ENCODE results near the gene TBXA2R.

- TF ChIP-seq CTCF (IDR thresholded peaks at IDR 0.05; ENCODE audit: insufficient read depth, low read length): no peak
- no peak for TF ChIP-seq GABPA (IDR thresholded peaks at IDR 0.05; ENCODE audit: low read depth)
- TF ChIP-seq REST (IDR thresholded peaks at IDR 0.05; ENCODE audit: insufficient replicate concordance, low read depth): no peak
- TF ChIP-seq POLR2AphosphoS5 (IDR thresholded peaks at IDR 0.05; ENCODE audit: low read depth): no peak
- no peak for TF ChIP-seq SPI1 (IDR thresholded peaks at IDR 0.05; ENCODE audit: borderline replicate concordance, low read depth)
Observed at GRCh38 chr19:3589949-3590348, 16.7 kb downstream of the TBXA2R start.
